Skeletal muscle cell (primary cell): ENCODE results near the gene PABPC3.
A peak's percentile ranks its signal among the peaks of the same experiment; 100 is the strongest.

ENCODE experiments used
- DNase-seq: peaks from one replicate; pipeline ENCODE4 v3.0.0-alpha.2; 2010; ENCODE audit warnings: low read depth
- H3K4me3 ChIP-seq: 2 replicates; pipeline ENCODE4 v1.5.1; 2011; ENCODE audit warnings: low read depth, mild to moderate bottlenecking, control low read depth, low read length, moderate library complexity

The PABPC3 gene

DNA sequence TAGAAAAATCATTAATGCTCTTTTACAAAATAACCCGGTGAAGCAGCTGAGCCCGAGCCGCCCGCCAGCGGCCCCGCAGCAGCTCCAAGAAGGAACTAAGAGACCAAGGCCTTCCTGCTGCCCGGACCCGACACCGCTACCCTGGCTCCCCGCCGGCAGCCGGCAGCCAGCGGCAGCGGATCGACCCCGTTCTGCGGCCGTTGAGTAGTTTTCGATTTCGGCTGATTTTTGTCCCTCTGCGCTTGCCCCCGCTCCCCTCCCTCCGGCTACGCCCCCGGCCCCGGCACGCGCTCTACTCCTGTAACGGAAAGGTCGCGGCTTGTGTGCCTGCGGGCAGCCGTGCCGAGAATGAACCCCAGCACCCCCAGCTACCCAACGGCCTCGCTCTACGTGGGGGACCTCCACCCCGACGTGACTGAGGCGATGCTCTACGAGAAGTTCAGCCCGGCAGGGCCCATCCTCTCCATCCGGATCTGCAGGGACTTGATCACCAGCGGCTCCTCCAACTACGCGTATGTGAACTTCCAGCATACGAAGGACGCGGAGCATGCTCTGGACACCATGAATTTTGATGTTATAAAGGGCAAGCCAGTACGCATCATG, at the start of gene PABPC3:
PABPC3 (plus strand) TSS at position 286 of the 603 bp plus-strand sequence; CDS start at position 349, 63 bp downstream.
- DNase-seq = no peak

DNA sequence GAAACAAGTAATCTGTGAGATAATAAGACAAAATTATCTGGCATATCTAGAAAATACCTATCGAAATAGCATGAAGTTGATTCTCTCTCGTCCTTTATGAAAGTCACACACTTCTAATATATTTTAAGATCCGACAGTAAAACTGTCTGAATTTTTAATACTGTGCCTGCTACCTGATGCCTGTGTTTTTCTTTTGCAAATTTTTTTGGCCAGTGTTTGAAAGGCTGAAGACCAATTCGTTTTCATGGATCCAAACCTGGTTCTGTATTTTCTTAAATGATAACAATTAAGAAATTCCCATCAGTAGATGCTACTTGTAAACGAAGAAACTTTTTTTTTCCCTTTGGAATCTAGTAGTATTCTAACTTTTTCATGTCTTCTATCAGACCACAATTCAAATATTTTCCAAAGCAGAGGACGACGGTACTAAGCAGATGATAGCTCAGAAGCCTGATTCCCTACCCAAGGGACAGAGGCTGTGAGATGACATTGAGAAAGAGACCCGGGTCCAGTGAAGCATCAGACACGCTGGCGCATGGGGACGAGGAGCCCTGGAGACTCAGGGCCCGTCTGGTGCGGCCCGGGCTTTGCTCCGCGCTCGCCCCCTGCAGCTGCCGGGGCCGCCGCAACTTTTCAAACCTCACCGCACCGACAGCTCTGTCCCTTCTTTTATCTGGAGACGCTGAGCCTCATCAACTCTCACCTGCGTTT, 49.5 kb upstream of the PABPC3 start:
- no peak for DNase-seq
- H3K4me3 ChIP-seq = peak overlapping the region; percentile 51

More for the DNA sequence above, at the start of gene PABPC3:
- H3K4me3 ChIP-seq = peak within 1 kb of the TSS; percentile 41

DNA sequence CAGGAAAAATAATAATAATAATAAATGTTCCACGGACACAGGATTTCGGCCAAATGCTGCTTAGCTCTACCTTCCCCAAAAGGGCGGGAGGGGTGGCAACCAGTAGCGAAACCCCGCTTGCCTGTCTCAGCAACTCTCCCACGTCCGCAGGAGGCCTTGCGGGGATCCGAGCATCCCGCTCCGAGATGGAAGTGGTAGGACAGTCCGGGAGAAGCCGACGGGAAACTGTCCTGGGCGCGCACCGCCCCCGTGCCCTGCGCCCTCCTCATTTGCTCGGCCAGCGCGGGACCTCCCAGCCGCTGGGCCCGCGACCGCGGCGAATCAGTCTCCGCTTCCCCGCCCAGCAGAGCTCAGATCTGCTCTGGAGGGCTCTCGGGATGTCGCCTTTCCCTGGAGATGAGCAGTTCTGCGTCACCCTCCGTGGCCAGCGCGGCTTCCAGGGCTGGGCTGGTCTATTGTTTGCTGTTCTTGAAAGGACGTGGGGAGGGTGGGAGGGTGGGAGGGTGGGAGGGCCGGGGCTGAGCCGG, 48.9 kb upstream of the PABPC3 start:
- H3K4me3 ChIP-seq = peak overlapping the region; percentile 51
- DNase-seq = peak; percentile 11

- H3K4me3 ChIP-seq = no peak overlapping the region
- no peak for DNase-seq
These were observed 44.9 kb upstream of the PABPC3 start for GRCh38 chr13:25051065-25051464.

GRCh38 chr13:25059166-25059565, 36.8 kb upstream of the PABPC3 start:
- no peak overlapping the region for H3K4me3 ChIP-seq
- DNase-seq = no peak

GRCh38 chr13:25059958-25060357, 36.0 kb upstream of the PABPC3 start:
- H3K4me3 ChIP-seq = no peak overlapping the region
- DNase-seq = no peak

DNA sequence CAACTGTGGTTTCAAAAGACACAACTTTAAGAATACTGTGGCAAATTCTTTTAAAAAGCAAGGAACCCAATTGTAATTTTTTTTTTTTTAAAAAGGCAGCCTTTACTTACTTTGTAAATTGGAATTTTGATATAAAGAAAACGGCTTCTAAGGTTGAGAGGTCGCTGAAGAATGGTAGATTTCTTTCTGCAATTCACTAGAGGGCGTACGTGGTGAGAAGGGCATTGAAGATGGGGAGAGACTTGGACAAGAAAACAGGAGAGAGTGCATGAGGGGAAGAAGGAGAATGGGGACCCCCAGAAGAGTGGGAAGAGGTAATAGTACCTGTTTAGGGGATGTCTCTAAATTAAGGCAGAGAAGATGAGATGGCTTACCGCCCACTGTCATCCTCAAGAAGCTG, 33.5 kb upstream of the PABPC3 start:
- no peak for DNase-seq
- H3K4me3 ChIP-seq = no peak overlapping the region

DNA sequence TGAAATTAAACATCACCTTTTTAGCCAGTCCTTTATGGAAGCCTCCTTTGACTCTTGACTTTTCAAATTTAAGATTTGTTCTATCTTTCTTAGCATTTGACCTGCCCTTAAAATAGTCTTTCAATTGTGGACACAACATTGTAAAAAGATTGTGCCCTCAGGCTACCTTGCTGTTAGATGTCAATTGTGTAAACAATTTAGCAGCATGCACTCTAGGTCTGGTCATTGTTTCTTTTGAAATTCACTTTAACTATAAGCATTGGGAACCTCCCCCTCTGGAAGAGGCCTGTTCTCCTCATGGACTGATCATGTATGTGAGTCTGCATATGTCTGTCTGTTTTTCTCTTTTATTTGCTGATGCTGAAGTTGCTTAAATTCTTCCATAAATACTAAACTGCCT, 31.5 kb upstream of the PABPC3 start:
- no peak for DNase-seq
- no peak overlapping the region for H3K4me3 ChIP-seq

- no peak for DNase-seq
These were observed 29.8 kb upstream of the PABPC3 start for GRCh38 chr13:25065974-25066770.

DNA sequence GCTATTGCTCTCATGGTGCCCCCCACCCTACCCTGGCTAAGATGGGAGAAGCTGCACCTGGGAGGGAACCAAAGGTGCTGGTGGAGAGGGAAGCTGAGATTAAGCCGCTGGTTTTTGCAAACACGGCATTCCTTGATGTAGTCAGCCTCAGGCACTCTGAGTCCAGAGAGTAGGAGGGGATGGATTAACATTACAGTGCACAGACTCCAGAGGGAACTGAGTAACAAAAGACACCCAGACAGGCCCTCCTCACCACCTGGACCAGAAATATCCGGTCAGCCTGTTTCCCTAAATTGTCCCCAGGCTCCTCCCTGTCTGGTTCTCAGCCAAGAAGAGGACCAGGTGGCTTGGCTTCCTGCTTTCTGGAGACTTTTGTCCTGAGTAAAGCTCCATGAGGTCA, 28.9 kb upstream of the PABPC3 start:
- no peak overlapping the region for H3K4me3 ChIP-seq
- no peak for DNase-seq

More at GRCh38 chr13:25065974-25066770, 29.8 kb upstream of the PABPC3 start:
- H3K4me3 ChIP-seq = no peak overlapping the region

GRCh38 chr13:25068810-25069209, 27.1 kb upstream of the PABPC3 start:
- no peak overlapping the region for H3K4me3 ChIP-seq
- no peak for DNase-seq

GRCh38 chr13:25069236-25069635, 26.7 kb upstream of the PABPC3 start:
- DNase-seq = no peak

GRCh38 chr13:25069911-25070310, 26.0 kb upstream of the PABPC3 start:
- H3K4me3 ChIP-seq = no peak overlapping the region
- DNase-seq = no peak

More at GRCh38 chr13:25069236-25069635, 26.7 kb upstream of the PABPC3 start:
- H3K4me3 ChIP-seq = no peak overlapping the region

DNA sequence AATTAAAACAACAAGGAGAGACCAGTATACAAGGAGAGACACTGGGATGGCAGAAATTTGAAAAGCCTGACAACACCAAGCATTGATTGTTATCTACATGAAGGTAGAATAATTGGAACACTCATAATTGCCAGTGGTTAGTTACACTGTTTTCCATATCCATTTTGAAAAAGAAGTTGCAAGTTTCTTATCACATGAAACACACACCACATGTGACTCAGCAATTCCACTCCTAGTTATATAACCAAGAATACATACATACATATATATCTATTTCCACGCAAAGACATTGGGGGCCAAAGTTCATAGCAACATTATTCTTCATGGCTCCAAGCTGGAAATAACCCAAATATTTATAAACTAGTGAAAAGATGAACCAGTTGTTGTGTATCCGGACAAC, 15.2 kb upstream of the PABPC3 start:
- no peak overlapping the region for H3K4me3 ChIP-seq
- DNase-seq = no peak

GRCh38 chr13:25084096-25084495, 11.8 kb upstream of the PABPC3 start:
- H3K4me3 ChIP-seq = no peak overlapping the region
- no peak for DNase-seq

DNA sequence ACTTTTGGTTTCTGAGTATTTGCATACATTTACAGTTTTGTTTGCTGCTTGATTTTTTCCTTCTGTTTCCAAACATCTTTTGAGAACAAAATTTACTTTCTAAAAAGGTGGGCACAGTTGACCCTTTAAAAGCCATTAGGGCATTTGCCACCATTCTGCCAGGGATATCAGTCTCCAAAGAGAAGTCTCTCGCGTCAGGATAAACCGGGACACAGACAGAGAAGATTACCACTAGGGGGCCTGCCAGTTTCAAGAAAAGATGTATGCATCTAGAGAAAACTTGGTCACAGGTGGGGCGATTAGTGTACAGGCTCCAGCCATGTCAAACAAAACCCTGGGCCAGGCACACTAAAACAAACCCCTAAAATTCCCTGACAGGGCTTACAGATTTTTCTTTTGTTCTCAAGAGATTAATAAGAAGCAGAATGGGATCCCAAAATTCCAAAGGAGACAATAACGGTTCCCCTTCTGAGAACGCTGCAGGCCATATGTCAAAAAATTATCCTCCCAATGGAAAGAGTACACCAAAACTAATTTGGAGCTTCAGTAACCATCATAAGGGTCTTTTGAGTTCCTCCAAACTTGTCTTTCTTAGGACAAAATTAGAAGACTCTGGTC, 10.7 kb upstream of the PABPC3 start:
- DNase-seq = peak; percentile 5
- H3K4me3 ChIP-seq = no peak overlapping the region

- no peak overlapping the region for H3K4me3 ChIP-seq
- DNase-seq = no peak
These were observed 7.2 kb upstream of the PABPC3 start for GRCh38 chr13:25088562-25089221.

DNA sequence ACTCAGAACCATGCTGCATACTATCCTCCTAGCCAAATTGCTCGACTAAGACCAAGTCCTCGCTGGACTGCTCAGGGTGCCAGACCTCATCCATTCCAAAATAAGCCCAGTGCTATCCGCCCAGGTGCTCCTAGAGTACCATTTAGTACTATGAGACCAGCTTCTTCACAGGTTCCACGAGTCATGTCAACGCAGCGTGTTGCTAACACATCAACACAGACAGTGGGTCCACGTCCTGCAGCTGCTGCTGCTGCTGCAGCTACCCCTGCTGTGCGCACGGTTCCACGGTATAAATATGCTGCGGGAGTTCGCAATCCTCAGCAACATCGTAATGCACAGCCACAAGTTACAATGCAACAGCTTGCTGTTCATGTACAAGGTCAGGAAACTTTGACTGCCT, 1.5 kb downstream of the PABPC3 start:
- no peak for DNase-seq
- H3K4me3 ChIP-seq = no peak overlapping the region

GRCh38 chr13:25103711-25104110, 7.8 kb downstream of the PABPC3 start:
- no peak overlapping the region for H3K4me3 ChIP-seq
- DNase-seq = no peak
